ENCODE data around the gene OR4C3.

DNA sequence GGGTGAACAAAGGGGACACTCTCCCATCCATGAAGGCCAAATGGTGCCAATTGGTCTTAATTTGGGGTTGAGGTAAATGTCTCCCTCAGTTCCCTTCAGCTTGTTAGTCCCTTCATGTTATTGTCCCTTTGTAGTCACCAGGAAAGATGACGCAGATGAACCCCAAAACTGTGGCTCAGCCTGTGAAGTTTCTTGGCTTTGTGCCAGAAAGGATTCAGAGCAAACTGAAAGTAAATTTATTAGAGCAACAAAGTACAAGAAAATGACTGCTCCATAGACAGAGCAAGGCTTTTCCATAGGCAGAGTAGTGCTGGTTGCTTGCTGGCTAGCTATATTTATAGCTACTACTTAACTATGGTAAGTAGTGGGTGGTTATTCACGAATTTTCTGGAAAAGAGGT is 16.7 kb downstream of the OR4C3 start:
- TF ChIP-seq, protein P1, sequence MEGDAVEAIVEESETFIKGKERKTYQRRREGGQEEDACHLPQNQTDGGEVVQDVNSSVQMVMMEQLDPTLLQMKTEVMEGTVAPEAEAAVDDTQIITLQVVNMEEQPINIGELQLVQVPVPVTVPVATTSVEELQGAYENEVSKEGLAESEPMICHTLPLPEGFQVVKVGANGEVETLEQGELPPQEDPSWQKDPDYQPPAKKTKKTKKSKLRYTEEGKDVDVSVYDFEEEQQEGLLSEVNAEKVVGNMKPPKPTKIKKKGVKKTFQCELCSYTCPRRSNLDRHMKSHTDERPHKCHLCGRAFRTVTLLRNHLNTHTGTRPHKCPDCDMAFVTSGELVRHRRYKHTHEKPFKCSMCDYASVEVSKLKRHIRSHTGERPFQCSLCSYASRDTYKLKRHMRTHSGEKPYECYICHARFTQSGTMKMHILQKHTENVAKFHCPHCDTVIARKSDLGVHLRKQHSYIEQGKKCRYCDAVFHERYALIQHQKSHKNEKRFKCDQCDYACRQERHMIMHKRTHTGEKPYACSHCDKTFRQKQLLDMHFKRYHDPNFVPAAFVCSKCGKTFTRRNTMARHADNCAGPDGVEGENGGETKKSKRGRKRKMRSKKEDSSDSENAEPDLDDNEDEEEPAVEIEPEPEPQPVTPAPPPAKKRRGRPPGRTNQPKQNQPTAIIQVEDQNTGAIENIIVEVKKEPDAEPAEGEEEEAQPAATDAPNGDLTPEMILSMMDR (IDR thresholded peaks at IDR 0.05 in 4 of 5, conservative IDR thresholded peaks at IDR 0.05 in 1 of 5), result no peak
- no peak for TF ChIP-seq POLR2A (IDR thresholded peaks at IDR 0.05)
